Gastroesophageal sphincter (tissue), 3 donors: ENCODE data around the gene TTC39B.

ENCODE experiments used
- CTCF ChIP-seq, 4 experiments: fragments of 200-600 bp in 2 of 4; fragments of 450-650 bp in 2 of 4; sonication (generic) in 1 of 4; IDR thresholded peaks; one replicate each; pipeline ENCODE4 v1.5.1; 2017 to 2019; ENCODE audit warnings: antibody characterized with exemption in 4 of 4, mild to moderate bottlenecking in 2 of 4, moderate library complexity in 2 of 4
- EP300 ChIP-seq: sonication (generic); formaldehyde crosslinking; IDR thresholded peaks from one replicate; pipeline ENCODE4 v1.6.1; 2017; ENCODE audit warnings: antibody characterized with exemption, mild to moderate bottlenecking
- POLR2A ChIP-seq, 2 donors: fragments of 450-650 bp; IDR thresholded peaks; one replicate each; pipeline ENCODE4 v1.6.1; 2017; ENCODE audit warnings: antibody characterized with exemption in 2 of 2, mild to moderate bottlenecking in 2 of 2, moderate library complexity in 1 of 2

DNA sequence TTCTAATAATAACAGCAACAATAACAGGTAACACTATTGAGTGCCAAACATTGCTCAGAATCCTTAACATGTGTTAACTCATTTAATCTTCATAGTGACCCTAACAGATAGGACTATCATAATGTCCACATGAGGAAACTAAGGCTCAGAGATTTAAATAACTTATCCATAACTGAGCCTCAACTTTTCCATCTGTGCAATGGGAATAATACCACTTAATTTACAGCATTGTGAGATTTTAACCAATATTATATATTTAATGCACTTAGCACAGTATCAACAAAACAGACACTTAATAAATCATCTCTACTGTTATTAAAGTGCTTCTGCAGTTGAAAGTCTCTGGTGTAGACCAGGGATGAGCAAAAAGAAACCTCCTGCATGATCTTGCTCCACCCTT lies 28.2 kb downstream of the TTC39B start:
- TF ChIP-seq POLR2A (IDR thresholded peaks at IDR 0.05), result no peak
- TF ChIP-seq CTCF (IDR thresholded peaks at IDR 0.05), result no peak
- no peak for TF ChIP-seq EP300
